NCI-H2029 treated with DMSO at 0.1 percent for 48 hours (cell line): ENCODE results near the gene PTPN4.
"Not testable (repeated sequence)": the region's sequence is repeated elsewhere in the genome, so short reads cannot be mapped to it uniquely, and the experiment has no call there.

ENCODE experiments used
- DNase-seq: peaks from one replicate; lab custom pipeline; 2025; lab: John Stamatoyannopoulos, UW

The PTPN4 gene

DNA sequence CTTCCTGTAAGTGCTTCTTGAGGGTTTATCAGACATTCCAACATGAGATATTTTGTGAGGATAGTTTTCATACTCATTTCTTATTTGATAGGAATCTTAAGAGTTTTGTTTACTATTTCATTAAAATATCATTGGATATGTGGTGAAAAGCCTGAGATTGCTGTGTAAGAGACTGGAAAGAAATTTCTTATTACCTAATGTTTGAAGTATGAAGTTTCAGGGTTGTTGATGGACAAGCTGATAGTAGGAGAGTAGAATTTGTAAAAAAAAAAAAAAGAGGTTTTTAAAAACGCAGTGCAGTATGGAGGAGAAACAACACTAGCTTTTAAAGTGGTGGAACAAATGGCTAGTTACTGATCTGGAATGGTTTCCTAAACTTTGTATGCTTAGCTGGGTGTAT, 260.8 kb downstream of the PTPN4 start:
- no peak for DNase-seq

- not testable (repeated sequence) for DNase-seq
Observed at GRCh38 chr2:120022505-120022904, 262.8 kb downstream of the PTPN4 start.

GRCh38 chr2:120026890-120027289, 267.2 kb downstream of the PTPN4 start:
- DNase-seq: no peak

DNA sequence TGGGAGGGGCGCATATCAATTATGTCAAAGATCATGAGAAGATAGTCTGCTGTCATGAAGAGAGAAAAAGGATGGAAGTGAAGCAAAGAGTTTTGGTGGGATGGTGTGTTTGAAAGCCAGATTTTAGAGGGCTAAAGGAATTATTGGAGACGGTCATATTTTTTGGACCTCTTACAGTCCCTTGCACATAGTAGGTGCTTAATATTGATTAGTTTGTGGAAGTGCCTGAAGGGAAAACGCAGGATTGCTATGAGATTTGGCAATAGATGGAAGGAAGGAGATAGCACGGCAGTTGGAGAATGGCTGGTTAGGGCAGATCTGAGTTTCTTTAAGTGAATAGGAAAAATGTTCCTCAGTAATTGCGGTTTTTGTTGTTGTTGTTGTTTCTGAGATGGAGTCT, 269.1 kb downstream of the PTPN4 start:
- no peak for DNase-seq

DNA sequence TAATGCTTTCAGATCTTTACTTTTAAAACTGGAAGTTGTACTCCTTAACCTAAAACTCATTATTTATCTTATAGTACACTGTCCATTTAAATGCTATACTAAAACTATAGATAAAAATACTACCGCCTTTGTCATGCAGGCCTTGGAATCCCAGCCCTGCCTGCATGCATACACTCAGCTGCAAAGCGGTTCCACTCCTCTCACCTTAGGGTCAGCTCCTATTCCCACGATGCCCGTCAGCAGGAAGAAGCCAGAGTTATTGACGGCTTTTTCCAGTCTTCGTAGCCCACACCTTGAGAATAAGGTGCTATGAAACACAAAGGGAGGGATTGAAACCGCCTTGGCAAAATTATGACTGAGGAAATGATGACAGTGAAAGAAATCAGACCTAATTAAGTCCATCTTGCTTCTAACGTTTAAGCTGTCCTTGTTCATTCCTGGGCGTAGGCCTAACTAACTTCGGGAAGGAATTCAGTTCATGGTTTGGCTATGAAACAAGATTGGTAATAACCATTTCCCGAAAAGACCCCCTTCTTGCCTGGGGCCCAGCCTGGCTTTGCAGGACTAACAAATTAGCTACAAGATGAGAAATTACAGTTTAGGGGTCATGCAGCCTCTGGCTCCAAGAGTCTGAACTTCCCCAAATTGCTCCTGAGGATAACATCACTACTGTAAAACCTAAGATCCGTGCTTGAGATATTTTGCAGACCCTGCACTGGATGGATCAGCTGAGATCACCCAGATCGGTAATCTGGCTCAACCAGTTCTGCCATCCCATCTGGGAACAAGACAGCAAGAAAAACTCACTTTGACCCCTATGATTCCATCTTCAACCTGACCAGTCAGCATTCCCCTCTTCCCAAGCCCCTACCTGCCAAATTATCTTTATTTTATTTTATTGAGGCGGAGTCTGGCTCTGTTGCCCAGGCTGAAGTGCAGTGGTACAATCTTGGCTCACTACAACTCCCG, 270.2 kb downstream of the PTPN4 start:
- DNase-seq: no peak

- DNase-seq: no peak
Observed at GRCh38 chr2:120032297-120032696, 272.6 kb downstream of the PTPN4 start.
